Peyer's patch (tissue), 4 donors: ENCODE results near the gene UTP20. TPM values are rescaled to one million over a fixed set of nuclear protein-coding genes. Genes with fewer than 3 reads are reported as not detected.

Experiments used
- DNase-seq, 3 donors: peaks; one replicate each; pipeline ENCODE4 v3.0.0-alpha.2; 2017 to 2019
- H3K27ac ChIP-seq, 4 donors: fragments of 200-600 bp; sonication (generic); one replicate each; pipeline ENCODE4 v1.5.1; 2016 to 2019
- H3K27me3 ChIP-seq, 2 donors: fragments of 200-600 bp; sonication (generic); one replicate each; pipeline ENCODE4 v1.5.1; 2019
- H3K36me3 ChIP-seq, 3 donors: fragments of 200-600 bp; sonication (generic); one replicate each; pipeline ENCODE4 v1.5.1; 2016 to 2019
- H3K4me1 ChIP-seq, 4 donors: fragments of 200-600 bp; sonication (generic); one replicate each; pipeline ENCODE4 v1.5.1; 2016 to 2019
- H3K4me3 ChIP-seq, 4 donors: fragments of 200-600 bp; sonication (generic); 1 replicate in 3 of 4; 2 replicates in 1 of 4; pipeline ENCODE4 v1.5.1; 2016 to 2019; ENCODE audit warnings: mild to moderate bottlenecking in 1 of 4
- H3K9me3 ChIP-seq, 4 donors: fragments of 200-600 bp; sonication (generic); one replicate each; pipeline ENCODE4 v1.5.1; 2016 to 2019; ENCODE audit warnings: mild to moderate bottlenecking in 1 of 4
- POLR2A ChIP-seq, 2 donors: fragments of 450-650 bp; IDR thresholded peaks; one replicate each; pipeline ENCODE4 v1.5.1; 2017; ENCODE audit warnings: antibody characterized with exemption in 2 of 2, mild to moderate bottlenecking in 2 of 2, moderate library complexity in 2 of 2
- total RNA-seq, 4 donors: library from RNA; depleted of rRNA; stranded (reverse); fragments of >200 nt; gene quantifications; one replicate each; pipeline ENCODE4 v1.1.0, GENCODE V29; 2016
- TF ChIP-seq, protein P1 (sequence below), 6 experiments: fragments of 450-650 bp in 4 of 6; fragments of 200-600 bp in 2 of 6; sonication (generic) in 1 of 6; IDR thresholded peaks; one replicate each; pipeline ENCODE4 v1.5.1; 2017 to 2019; ENCODE audit warnings: antibody characterized with exemption in 6 of 6, mild to moderate bottlenecking in 3 of 6, moderate library complexity in 1 of 6

The UTP20 gene
- total RNA-seq, 4 donors from 2014 or later, result 3.7 to 14.9 (median 5.5) TPM

DNA sequence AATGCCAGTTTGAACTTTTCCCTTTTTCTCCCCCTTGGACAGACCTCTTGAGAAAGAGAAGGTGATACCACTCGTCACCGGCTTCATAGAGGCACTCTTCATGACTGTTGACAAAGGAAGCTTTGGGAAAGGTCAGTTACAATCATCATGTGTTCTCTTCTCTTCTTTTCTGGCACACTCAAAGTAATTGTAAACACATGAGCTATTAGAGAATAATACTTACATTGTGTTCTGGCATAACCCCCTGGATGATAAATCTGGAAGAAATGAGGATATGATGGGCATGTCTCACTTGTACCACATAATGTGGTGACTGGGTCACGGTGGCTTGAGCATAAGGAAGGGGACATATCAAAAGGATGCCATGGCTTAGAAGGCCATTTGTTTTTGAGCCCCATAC, 20.0 kb downstream of the UTP20 start:
- H3K9me3 ChIP-seq, result no peaks in the 10 kb centered on the region
- DNase-seq, result no peak
- H3K27me3 ChIP-seq, result no peaks in the 10 kb centered on the region
- H3K4me1 ChIP-seq, result no peaks in the 10 kb centered on the region
- H3K27ac ChIP-seq, result no peak overlapping the region
- H3K4me3 ChIP-seq, result no peak overlapping the region
- TF ChIP-seq POLR2A (IDR thresholded peaks at IDR 0.05), result no peak
- TF ChIP-seq, protein P1, sequence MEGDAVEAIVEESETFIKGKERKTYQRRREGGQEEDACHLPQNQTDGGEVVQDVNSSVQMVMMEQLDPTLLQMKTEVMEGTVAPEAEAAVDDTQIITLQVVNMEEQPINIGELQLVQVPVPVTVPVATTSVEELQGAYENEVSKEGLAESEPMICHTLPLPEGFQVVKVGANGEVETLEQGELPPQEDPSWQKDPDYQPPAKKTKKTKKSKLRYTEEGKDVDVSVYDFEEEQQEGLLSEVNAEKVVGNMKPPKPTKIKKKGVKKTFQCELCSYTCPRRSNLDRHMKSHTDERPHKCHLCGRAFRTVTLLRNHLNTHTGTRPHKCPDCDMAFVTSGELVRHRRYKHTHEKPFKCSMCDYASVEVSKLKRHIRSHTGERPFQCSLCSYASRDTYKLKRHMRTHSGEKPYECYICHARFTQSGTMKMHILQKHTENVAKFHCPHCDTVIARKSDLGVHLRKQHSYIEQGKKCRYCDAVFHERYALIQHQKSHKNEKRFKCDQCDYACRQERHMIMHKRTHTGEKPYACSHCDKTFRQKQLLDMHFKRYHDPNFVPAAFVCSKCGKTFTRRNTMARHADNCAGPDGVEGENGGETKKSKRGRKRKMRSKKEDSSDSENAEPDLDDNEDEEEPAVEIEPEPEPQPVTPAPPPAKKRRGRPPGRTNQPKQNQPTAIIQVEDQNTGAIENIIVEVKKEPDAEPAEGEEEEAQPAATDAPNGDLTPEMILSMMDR (IDR thresholded peaks at IDR 0.05), result no peak
- H3K36me3 ChIP-seq, result peaks cover 0 to 77% (median 0%) of the 10 kb centered on the region in 3 donors

DNA sequence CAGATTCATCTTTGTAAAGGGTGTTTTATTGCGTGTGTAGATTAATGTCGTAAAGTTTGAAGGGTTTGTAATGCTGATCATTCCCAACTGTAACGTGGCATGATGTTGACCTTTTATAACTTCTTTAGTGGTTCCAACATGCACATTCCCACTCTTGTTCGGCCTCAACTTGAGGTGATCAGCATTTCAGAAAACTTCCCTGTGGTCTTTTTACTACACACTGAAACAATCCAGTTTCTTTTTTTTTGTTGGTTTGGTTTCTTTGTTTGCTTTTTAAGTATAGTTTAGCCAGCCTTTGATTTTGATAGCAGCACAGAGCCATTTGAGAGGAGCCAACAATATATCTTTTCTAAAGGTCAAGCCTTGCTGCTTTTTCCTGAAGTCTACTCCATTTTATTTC, 22.8 kb downstream of the UTP20 start:
- TF ChIP-seq, protein P1 (IDR thresholded peaks at IDR 0.05), result no peak
- no peak for TF ChIP-seq POLR2A (IDR thresholded peaks at IDR 0.05)
- Histone ChIP-seq H3K4me1 (no peaks in the 10 kb centered on the region), H3K9me3 (no peaks in the 10 kb centered on the region), H3K4me3 (no peak overlapping the region), H3K27me3 (no peaks in the 10 kb centered on the region), H3K36me3 (peaks cover 0 to 61% (median 0%) of the 10 kb centered on the region in 3 donors), H3K27ac (no peak overlapping the region)
- DNase-seq, result no peak

DNA sequence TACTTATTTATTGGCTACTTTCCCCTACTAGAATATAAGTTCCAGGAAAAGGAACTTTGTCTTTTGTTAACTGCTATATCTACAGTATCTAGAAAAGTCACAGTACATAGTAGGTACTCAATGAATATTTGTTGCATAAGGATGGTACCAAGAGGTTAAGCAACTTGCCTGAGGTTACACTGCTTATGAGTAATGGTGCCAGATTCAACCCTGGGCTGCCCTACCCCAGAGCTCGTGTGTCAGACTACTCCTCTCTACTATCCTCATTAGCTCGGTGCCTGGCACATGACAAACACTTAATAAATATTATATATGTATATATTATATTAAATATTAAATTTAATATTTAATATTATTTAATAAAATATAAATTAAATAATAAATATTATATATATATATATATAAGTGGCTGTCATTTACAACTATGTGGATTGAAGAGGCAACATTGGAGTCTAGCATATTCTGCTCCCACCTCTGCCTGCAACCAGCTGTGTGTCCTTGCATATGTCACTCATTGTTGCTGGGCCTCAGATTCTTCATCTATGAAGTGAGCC, 25.4 kb downstream of the UTP20 start:
- Histone ChIP-seq H3K27me3 (no peaks in the 10 kb centered on the region), H3K36me3 (peaks cover 0 to 65% (median 0%) of the 10 kb centered on the region in 3 donors), H3K4me1 (no peaks in the 10 kb centered on the region), H3K9me3 (no peaks in the 10 kb centered on the region), H3K4me3 (no peak overlapping the region), H3K27ac (no peak overlapping the region)
- no peak for DNase-seq
- TF ChIP-seq, protein P1 (IDR thresholded peaks at IDR 0.05), result no peak
- TF ChIP-seq POLR2A (IDR thresholded peaks at IDR 0.05), result no peak

DNA sequence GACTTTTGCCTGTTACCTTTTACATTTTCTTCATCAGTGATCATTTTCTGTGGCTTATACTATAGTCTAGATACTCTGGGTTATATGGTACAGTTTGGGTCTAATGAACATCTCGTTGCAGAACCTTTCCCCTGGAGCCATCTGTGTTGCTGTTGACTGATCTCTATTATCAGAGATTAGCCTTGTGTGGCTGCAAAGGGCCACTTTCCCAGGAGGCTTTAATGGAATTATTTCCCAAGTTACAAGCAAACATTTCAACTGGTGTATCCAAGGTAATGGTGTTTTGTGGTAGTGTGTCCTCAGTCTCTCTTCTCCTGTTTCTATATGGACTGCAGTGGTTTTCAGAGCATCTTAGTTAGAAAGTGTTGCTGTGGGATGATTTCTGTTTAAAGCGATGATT, 25.9 kb downstream of the UTP20 start:
- no peak overlapping the region for H3K27ac ChIP-seq
- no peak for TF ChIP-seq POLR2A (IDR thresholded peaks at IDR 0.05)
- TF ChIP-seq, protein P1 (IDR thresholded peaks at IDR 0.05), result no peak
- H3K36me3 ChIP-seq, result peaks cover 0 to 64% (median 0%) of the 10 kb centered on the region in 3 donors

DNA sequence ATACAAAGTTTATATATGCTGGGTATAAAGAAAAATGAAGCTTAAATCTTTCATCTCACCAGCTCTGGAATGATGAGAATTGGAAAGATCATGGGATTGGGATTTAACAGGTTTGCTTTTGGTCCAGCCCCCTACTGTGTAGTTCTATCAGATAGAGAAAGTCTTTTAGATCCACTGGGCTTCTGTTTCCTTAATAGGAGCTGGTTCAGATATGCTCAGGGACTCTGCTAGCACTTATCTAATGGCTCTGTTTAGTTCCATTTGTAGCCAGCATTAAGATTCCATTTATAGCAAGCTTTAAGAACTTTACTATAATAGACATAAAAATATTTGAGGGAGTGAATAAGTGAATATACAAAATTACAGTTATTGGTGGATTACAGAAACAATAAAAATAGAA, 42.6 kb downstream of the UTP20 start:
- no peaks in the 10 kb centered on the region for H3K27me3 ChIP-seq
- TF ChIP-seq, protein P1 (IDR thresholded peaks at IDR 0.05), result no peak
- TF ChIP-seq POLR2A (IDR thresholded peaks at IDR 0.05), result no peak
- peaks cover 0 to 26% (median 0%) of the 10 kb centered on the region in 3 donors for H3K36me3 ChIP-seq
- no peak for DNase-seq
- H3K27ac ChIP-seq, result no peak overlapping the region
- H3K4me3 ChIP-seq, result no peak overlapping the region
- H3K4me1 ChIP-seq, result no peaks in the 10 kb centered on the region
- H3K9me3 ChIP-seq, result no peaks in the 10 kb centered on the region

More for the DNA sequence above, 25.9 kb downstream of the UTP20 start:
- no peaks in the 10 kb centered on the region for H3K9me3 ChIP-seq
- H3K4me1 ChIP-seq, result no peaks in the 10 kb centered on the region
- no peaks in the 10 kb centered on the region for H3K27me3 ChIP-seq
- H3K4me3 ChIP-seq, result no peak overlapping the region
- DNase-seq, result no peak

DNA sequence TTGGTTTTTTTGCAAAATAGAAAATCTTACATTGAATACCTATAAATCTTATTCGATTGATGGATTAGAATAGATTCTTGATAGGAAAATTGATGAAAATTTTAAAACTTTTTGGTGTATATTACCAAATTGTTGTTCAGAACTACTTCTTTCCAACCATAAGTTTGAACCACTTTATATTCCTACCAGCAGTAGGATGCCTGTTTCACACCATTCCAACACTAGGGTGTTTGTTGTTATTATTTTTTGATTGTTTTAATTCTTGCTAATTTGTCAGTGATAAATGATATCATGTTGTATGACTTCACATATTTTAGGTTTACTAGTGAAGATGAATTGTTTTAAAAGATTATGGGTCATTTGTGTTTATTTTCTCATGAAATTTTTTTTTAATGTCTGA, 43.4 kb downstream of the UTP20 start:
- no peak overlapping the region for H3K4me3 ChIP-seq
- no peaks in the 10 kb centered on the region for H3K9me3 ChIP-seq
- TF ChIP-seq, protein P1 (IDR thresholded peaks at IDR 0.05), result no peak
- no peak for TF ChIP-seq POLR2A (IDR thresholded peaks at IDR 0.05)
- DNase-seq, result no peak
- no peaks in the 10 kb centered on the region for H3K27me3 ChIP-seq
- no peaks in the 10 kb centered on the region for H3K4me1 ChIP-seq
- peaks cover 0 to 24% (median 0%) of the 10 kb centered on the region in 3 donors for H3K36me3 ChIP-seq
- no peak overlapping the region for H3K27ac ChIP-seq
